OCI-LY3 (cell line): ENCODE data around the gene ACTL10.
A peak's percentile ranks its signal among the peaks of the same experiment; 100 is the strongest.

Experiments used
- H2AFZ ChIP-seq: fragments of 200-600, 300-600 bp; shearing (Covaris generic); 2 replicates; pipeline ENCODE4 v1.6.0; 2014; ENCODE audit warnings: antibody characterized with exemption, low read depth, low read length
- H3K27ac ChIP-seq: fragments of 200-600, 300-600 bp; sonication (generic); 2 replicates; pipeline ENCODE4 v1.5.1; 2014; ENCODE audit warnings: mild to moderate bottlenecking, low read length, moderate library complexity, mixed read lengths
- H3K27me3 ChIP-seq: fragments of 200-600, 300-600 bp; sonication (generic); 2 replicates; pipeline ENCODE4 v1.6.1; 2014; ENCODE audit warnings: low read depth, low read length, mixed read lengths
- H3K36me3 ChIP-seq: fragments of 200-600, 300-600 bp; sonication (generic); replicated peaks from 2 replicates; pipeline ENCODE3; 2014; ENCODE audit warnings: low read depth, low read length, mixed read lengths
- H3K4me1 ChIP-seq: fragments of 300-600, 200-600 bp; sonication (generic); 2 replicates; pipeline ENCODE4 v1.6.1; 2014; ENCODE audit warnings: low read length, mixed read lengths
- H3K4me2 ChIP-seq: fragments of 200-600, 300-600 bp; sonication (generic); 2 replicates; pipeline ENCODE4 v1.6.1; 2014; ENCODE audit warnings: low read length, mixed read lengths
- H3K4me3 ChIP-seq: fragments of 300-600, 200-600 bp; sonication (generic); 2 replicates; pipeline ENCODE4 v1.5.1; 2014; ENCODE audit warnings: antibody characterized with exemption, mild to moderate bottlenecking, low read length, moderate library complexity
- H3K79me2 ChIP-seq: fragments of 300-600, 200-600 bp; shearing (Covaris generic); 2 replicates; pipeline ENCODE4 v1.6.1; 2014; ENCODE audit warnings: mild to moderate bottlenecking, low read length, mixed read lengths
- H3K9ac ChIP-seq: fragments of 300-600, 200-600 bp; shearing (Covaris generic); 2 replicates; pipeline ENCODE4 v1.6.0; 2014; ENCODE audit warnings: mild to moderate bottlenecking, low read length, moderate library complexity
- H3K9me3 ChIP-seq: fragments of 200-600, 300-600 bp; shearing (Covaris generic); 2 replicates; pipeline ENCODE4 v1.6.1; 2014; ENCODE audit warnings: low read length, mixed read lengths; ENCODE audit not compliant: insufficient read depth
- H4K20me1 ChIP-seq: fragments of 200-600, 300-600 bp; sonication (generic); 2 replicates; pipeline ENCODE4 v1.6.1; 2016; ENCODE audit warnings: low read length, mixed read lengths; ENCODE audit not compliant: insufficient read depth
- CTCF ChIP-seq: fragments of 200-600, 300-600 bp; sonication (generic); IDR thresholded peaks from 2 replicates; pipeline ENCODE4 v1.5.1; 2014; ENCODE audit warnings: antibody characterized with exemption, low read length, low read depth
- EZH2phosphoT487 ChIP-seq: fragments of 200-600 bp; shearing (Covaris generic); IDR thresholded peaks from 2 replicates; pipeline ENCODE4 v1.6.1; 2018; ENCODE audit warnings: antibody characterized with exemption, mixed run types, low read depth

ACTL10 gene

DNA sequence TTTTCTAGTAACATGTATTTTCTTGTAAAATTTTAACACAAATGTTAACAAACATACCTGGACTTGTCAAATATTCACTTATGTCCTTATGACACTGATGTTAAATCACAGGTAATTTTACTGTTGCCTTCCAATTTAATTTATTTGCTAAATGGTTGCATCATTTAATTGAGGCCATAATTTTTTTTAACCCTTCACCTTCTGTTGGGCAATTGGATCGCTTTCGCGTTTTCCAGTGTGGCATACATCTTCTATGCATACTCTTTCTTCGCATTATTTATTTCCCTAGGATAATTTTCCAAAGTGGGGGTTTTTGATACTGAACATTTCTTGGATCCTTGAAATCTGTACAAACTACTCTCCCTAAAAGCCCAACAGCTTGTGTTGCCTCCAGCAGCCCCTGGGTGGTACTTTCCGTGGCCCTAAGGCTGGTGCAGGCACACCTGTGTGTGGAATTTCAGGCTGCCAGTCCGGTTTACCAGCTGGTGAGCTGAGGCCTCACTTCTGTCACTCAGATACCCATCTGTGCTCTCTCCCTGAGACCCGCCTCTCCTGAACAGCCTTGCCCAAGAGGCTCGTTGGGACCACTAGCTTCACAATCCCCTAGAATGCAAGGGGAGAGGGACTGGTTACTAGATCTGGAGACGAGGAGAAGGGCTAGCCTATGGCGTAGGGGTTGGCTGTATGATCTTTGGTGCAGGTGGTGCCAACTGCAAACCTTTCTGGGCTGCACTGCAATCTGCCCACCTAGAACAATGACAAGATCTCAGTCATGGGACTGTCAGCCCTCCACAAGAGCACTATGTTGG is 15.8 kb upstream of the ACTL10 start:
- no peaks in the 10 kb centered on the region for H3K27me3 ChIP-seq
- no peak for TF ChIP-seq CTCF
- TF ChIP-seq EZH2phosphoT487 = no peak
- H3K36me3 ChIP-seq = peaks cover 3% of the 10 kb centered on the region

GRCh38 chr20:33651562-33652048 is 15.1 kb upstream of the ACTL10 start:
- H3K4me2 ChIP-seq = peak overlapping the region; percentile 68
- peaks cover 3% of the 10 kb centered on the region for H3K36me3 ChIP-seq
- H3K9ac ChIP-seq = peak overlapping the region; percentile 6; the same call in 1 of the 2 replicates
- peak overlapping the region; percentile 50 for H3K4me3 ChIP-seq
- no peaks in the 10 kb centered on the region for H4K20me1 ChIP-seq
- TF ChIP-seq CTCF (no peak), EZH2phosphoT487 (no peak)
- no peaks in the 10 kb centered on the region for H3K27me3 ChIP-seq
- H3K27ac ChIP-seq = no peak overlapping the region
- peaks cover 36% of the 10 kb centered on the region for H3K4me1 ChIP-seq
- no peaks in the 10 kb centered on the region for H3K79me2 ChIP-seq
- H2AFZ ChIP-seq = no peak overlapping the region
- H3K9me3 ChIP-seq = no peaks in the 10 kb centered on the region

More for the DNA sequence above, 15.8 kb upstream of the ACTL10 start:
- Histone ChIP-seq H3K4me3 (no peak overlapping the region), H3K4me2 (no peak overlapping the region), H3K27ac (no peak overlapping the region), H2AFZ (no peak overlapping the region), H3K9me3 (no peaks in the 10 kb centered on the region), H3K4me1 (peaks cover 36% of the 10 kb centered on the region), H3K9ac (no peak overlapping the region), H3K79me2 (no peaks in the 10 kb centered on the region), H4K20me1 (no peaks in the 10 kb centered on the region)

DNA sequence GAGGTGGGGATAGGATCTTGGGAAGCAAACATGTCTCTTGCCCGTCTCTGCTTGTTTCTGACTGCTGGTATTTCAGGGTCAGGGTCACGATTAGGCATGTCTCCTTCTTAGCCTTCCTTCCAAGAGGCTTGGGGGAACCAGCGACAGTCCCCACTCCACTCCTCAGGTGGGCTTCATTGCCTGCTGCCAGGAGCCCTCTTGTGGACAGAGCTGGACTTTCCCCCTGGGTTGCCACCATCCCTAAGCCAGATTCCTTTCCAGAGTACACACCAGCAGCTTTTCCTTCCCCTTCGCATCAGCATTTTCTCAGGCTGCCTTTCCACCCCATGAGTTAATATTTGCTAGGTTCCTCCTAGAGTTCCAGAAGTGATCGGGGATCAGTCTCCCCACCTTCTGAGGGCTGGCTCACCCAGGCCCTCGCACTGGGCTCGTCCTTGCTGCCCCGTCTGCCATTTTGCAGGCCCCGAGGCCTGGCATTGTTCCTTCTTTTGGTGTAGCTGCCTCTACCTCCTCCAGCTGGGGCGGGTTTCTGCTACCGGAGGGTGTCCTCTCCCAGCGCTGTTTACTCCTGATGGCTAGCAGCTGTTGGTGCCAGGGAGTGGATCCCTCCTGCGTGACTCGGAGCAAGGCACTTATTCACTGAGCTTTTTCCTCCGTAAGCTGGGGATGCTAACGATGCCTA is 13.4 kb upstream of the ACTL10 start:
- peaks cover 31% of the 10 kb centered on the region for H3K4me1 ChIP-seq
- no peaks in the 10 kb centered on the region for H4K20me1 ChIP-seq
- H3K9me3 ChIP-seq = no peaks in the 10 kb centered on the region
- TF ChIP-seq CTCF = peak; percentile 97
- TF ChIP-seq EZH2phosphoT487 = no peak
- H3K79me2 ChIP-seq = no peaks in the 10 kb centered on the region
- no peaks in the 10 kb centered on the region for H3K36me3 ChIP-seq
- H2AFZ ChIP-seq = no peak overlapping the region
- H3K9ac ChIP-seq = peak overlapping the region; percentile 41; the same call in 1 of the 2 replicates
- peak overlapping the region; percentile 34 for H3K27ac ChIP-seq
- H3K4me2 ChIP-seq = peak overlapping the region; percentile 68
- no peaks in the 10 kb centered on the region for H3K27me3 ChIP-seq
- H3K4me3 ChIP-seq = peak overlapping the region; percentile 50

DNA sequence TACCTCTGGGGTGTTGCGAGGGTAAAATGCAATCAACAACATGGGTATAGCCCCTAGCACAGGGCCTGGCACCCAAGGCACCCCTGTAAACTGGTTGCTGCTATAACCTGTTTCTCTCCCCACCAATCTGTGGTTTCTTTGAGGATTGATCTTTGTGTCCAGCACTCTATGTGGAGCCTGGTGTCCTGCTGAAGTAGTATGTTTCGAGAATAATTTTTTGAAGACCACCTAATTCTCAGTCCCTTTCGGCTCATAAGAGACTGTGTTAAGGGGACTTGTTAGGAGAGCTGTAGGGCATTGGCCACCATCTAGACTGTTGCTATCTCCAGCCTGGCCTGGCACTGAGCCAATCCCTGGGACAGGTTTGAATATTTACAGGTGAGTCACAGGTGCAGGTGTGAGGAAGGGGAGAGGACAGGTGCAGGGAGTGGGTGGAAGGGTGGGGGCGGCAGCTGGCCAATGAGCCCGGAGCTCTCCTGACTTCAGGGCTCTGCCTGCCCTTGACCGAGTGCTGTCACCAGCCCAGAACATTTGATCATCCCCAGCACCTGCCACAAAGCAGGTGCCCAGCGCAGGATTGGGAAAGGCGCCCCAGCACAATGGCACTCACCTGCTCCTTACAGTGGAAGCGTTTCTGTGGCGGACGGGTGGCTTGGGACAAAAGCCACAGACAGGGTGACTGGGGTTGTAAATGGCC is 12.7 kb upstream of the ACTL10 start:
- H3K27ac ChIP-seq = no peak overlapping the region
- peaks cover 31% of the 10 kb centered on the region for H3K4me1 ChIP-seq
- H3K36me3 ChIP-seq = no peaks in the 10 kb centered on the region
- H2AFZ ChIP-seq = no peak overlapping the region
- no peaks in the 10 kb centered on the region for H3K79me2 ChIP-seq
- H3K4me2 ChIP-seq = no peak overlapping the region
- H3K4me3 ChIP-seq = no peak overlapping the region
- no peak overlapping the region for H3K9ac ChIP-seq
- no peaks in the 10 kb centered on the region for H4K20me1 ChIP-seq
- no peaks in the 10 kb centered on the region for H3K9me3 ChIP-seq
- no peak for TF ChIP-seq EZH2phosphoT487
- no peak for TF ChIP-seq CTCF
- H3K27me3 ChIP-seq = no peaks in the 10 kb centered on the region
